IMR-90 (cell line): Measurements from ENCODE around the gene FAM216B. TPM values are rescaled to one million over a fixed set of nuclear protein-coding genes. Genes with fewer than 3 reads are reported as not detected.

Experiments used
- ATAC-seq: fragments of 200-7000 bp; cut with Tn5 transposase; 2 replicates; pipeline ENCODE4 v1.9.1; 2020; ENCODE audit warnings: low read depth, mild to moderate bottlenecking, moderate library complexity
- BruUV-seq: library from RNA; stranded (reverse); fragments of 400-500 nt; replicated peaks from 2 replicates; lab custom pipeline; 2021; lab: Mats Ljungman, UMichigan
- CTCF ChIA-PET: fragments of 300-600 bp; formaldehyde crosslinking; extraction: SDS; loops from one replicate; lab custom pipeline; 2021; ENCODE audit warnings: antibody characterized with exemption; lab: Yijun Ruan, JAX
- POLR2A ChIA-PET: fragments of 300-600 bp; sonication (Branson Sonifier 250); formaldehyde crosslinking; loops from one replicate; lab custom pipeline; 2022; ENCODE audit warnings: antibody characterized with exemption; ENCODE audit not compliant: unreplicated experiment; lab: Charles Lee
- DNase-seq: peaks from one replicate; pipeline ENCODE4 v3.0.0; 2013
- H2AFZ ChIP-seq: replicated peaks from 2 replicates; pipeline ENCODE3; 2013; ENCODE audit warnings: low read length, mild to moderate bottlenecking; ENCODE audit not compliant: poor library complexity
- H2AK5ac ChIP-seq: 2 replicates; pipeline ENCODE4 v1.6.1; 2013; ENCODE audit warnings: low read depth, low read length, inconsistent platforms
- H2AK9ac ChIP-seq: replicated peaks from 2 replicates; pipeline ENCODE3; 2013; ENCODE audit warnings: mild to moderate bottlenecking, low read depth, low read length, moderate library complexity; ENCODE audit not compliant: poor library complexity
- H2BK120ac ChIP-seq: 2 replicates; pipeline ENCODE4 v1.6.1; 2013; ENCODE audit warnings: low read depth, low read length, inconsistent platforms
- H2BK15ac ChIP-seq: 3 replicates; pipeline ENCODE4 v1.6.1; 2013; ENCODE audit warnings: low read depth, low read length, inconsistent platforms
- H2BK20ac ChIP-seq: 2 replicates; pipeline ENCODE4 v1.6.1; 2013; ENCODE audit warnings: low read depth, mild to moderate bottlenecking, inconsistent platforms, low read length, moderate library complexity
- H2BK5ac ChIP-seq: 2 replicates; pipeline ENCODE4 v1.6.1; 2013; ENCODE audit warnings: mild to moderate bottlenecking, low read depth, low read length, inconsistent platforms; ENCODE audit not compliant: poor library complexity, severe bottlenecking
- H3K14ac ChIP-seq: replicated peaks from 2 replicates; pipeline ENCODE4 v1.6.1; 2013; ENCODE audit warnings: low read depth, low read length, inconsistent platforms
- H3K18ac ChIP-seq: 2 replicates; pipeline ENCODE4 v1.6.1; 2013; ENCODE audit warnings: low read depth, low read length, control low read depth
- H3K23ac ChIP-seq: 2 replicates; pipeline ENCODE4 v1.6.1; 2013; ENCODE audit warnings: low read depth, low read length, inconsistent platforms
- H3K27ac ChIP-seq: 2 replicates; pipeline ENCODE4 v1.5.1; 2013; ENCODE audit warnings: mild to moderate bottlenecking, control low read depth, low read length; ENCODE audit not compliant: insufficient read depth
- H3K27me3 ChIP-seq: 2 replicates; pipeline ENCODE4 v1.6.1; 2013; ENCODE audit warnings: low read length; ENCODE audit not compliant: control insufficient read depth, insufficient read depth
- H3K36me3 ChIP-seq: 2 replicates; pipeline ENCODE4 v1.6.1; 2013; ENCODE audit warnings: low read length, mixed read lengths; ENCODE audit not compliant: control insufficient read depth, insufficient read depth
- H3K4ac ChIP-seq: 2 replicates; pipeline ENCODE4 v1.6.1; 2013; ENCODE audit warnings: low read depth, low read length, inconsistent platforms
- H3K4me1 ChIP-seq: 2 replicates; pipeline ENCODE4 v1.6.1; 2013; ENCODE audit warnings: low read length, mixed read lengths; ENCODE audit not compliant: control insufficient read depth, insufficient read depth
- H3K4me2 ChIP-seq: 2 replicates; pipeline ENCODE4 v1.6.1; 2013; ENCODE audit warnings: low read depth, mild to moderate bottlenecking, control low read depth, low read length, moderate library complexity
- H3K4me3 ChIP-seq: 2 replicates; pipeline ENCODE4 v1.5.1; 2013; ENCODE audit warnings: low read depth, mild to moderate bottlenecking, control low read depth, low read length, moderate library complexity; ENCODE audit not compliant: insufficient read depth
- H3K56ac ChIP-seq: 2 replicates; pipeline ENCODE4 v1.6.1; 2013; ENCODE audit warnings: low read length, inconsistent platforms; ENCODE audit not compliant: insufficient read depth; ENCODE audit errors: extremely low read depth
- H3K79me1 ChIP-seq, 2 experiments: 2 replicates each; pipeline ENCODE4 v1.6.1; 2013; ENCODE audit warnings: low read length in 2 of 2, inconsistent platforms in 1 of 2, low read depth in 1 of 2
- H3K9ac ChIP-seq: 2 replicates; pipeline ENCODE4 v1.6.1; 2013; ENCODE audit warnings: low read depth, low read length, control low read depth
- H3K9me1 ChIP-seq: 2 replicates; pipeline ENCODE4 v1.6.1; 2013; ENCODE audit warnings: low read length, inconsistent platforms; ENCODE audit not compliant: insufficient read depth
- H3K9me3 ChIP-seq: 2 replicates; pipeline ENCODE4 v1.6.1; 2013; ENCODE audit warnings: low read length; ENCODE audit not compliant: control insufficient read depth, insufficient read depth
- H4K20me1 ChIP-seq: 2 replicates; pipeline ENCODE4 v1.6.1; 2013; ENCODE audit warnings: low read length, inconsistent platforms; ENCODE audit not compliant: insufficient read depth
- H4K5ac ChIP-seq: 2 replicates; pipeline ENCODE4 v1.6.1; 2013; ENCODE audit warnings: mild to moderate bottlenecking, low read depth, low read length, control low read depth
- H4K8ac ChIP-seq, 2 experiments: 2 replicates each; pipeline ENCODE4 v1.6.1; 2013; ENCODE audit warnings: low read depth in 2 of 2, low read length in 2 of 2, control low read depth in 1 of 2, inconsistent platforms in 1 of 2
- H4K91ac ChIP-seq: 2 replicates; pipeline ENCODE4 v1.6.1; 2013; ENCODE audit warnings: low read depth, low read length, inconsistent platforms; ENCODE audit not compliant: insufficient read depth
- CHD1 ChIP-seq: IDR thresholded peaks from 2 replicates; pipeline ENCODE4 v1.6.1; 2012; ENCODE audit warnings: low read depth, low read length, improper control_type of control experiment
- FOS ChIP-seq: fragments of 150-350 bp; IDR thresholded peaks from 2 replicates; pipeline ENCODE4 v1.6.1; 2016; ENCODE audit warnings: low read depth, low read length
- MAFK ChIP-seq: IDR thresholded peaks from 2 replicates; pipeline ENCODE4 v1.6.1; 2012; ENCODE audit warnings: low read depth, low read length, improper control_type of control experiment
- MAZ ChIP-seq: IDR thresholded peaks from 2 replicates; pipeline ENCODE4 v1.6.1; 2012; ENCODE audit warnings: low read depth, mild to moderate bottlenecking, low read length, improper control_type of control experiment, moderate library complexity, borderline replicate concordance
- MXI1 ChIP-seq: IDR thresholded peaks from 2 replicates; pipeline ENCODE4 v1.6.1; 2012; ENCODE audit warnings: low read depth, mild to moderate bottlenecking, low read length, moderate library complexity, borderline replicate concordance
- POLR2A ChIP-seq: IDR thresholded peaks from 2 replicates; pipeline ENCODE4 v1.6.1; 2012; ENCODE audit warnings: mild to moderate bottlenecking, low read depth, low read length
- RAD21 ChIP-seq: IDR thresholded peaks from 2 replicates; pipeline ENCODE4 v1.6.1; 2012; ENCODE audit warnings: low read length, improper control_type of control experiment
- RCOR1 ChIP-seq: IDR thresholded peaks from 2 replicates; pipeline ENCODE4 v1.6.1; 2012; ENCODE audit warnings: mild to moderate bottlenecking, low read length, improper control_type of control experiment; ENCODE audit not compliant: insufficient replicate concordance
- RFX5 ChIP-seq: IDR thresholded peaks from 2 replicates; pipeline ENCODE4 v1.8.0; 2012; ENCODE audit warnings: low read depth, mild to moderate bottlenecking, low read length, moderate library complexity
- SMC3 ChIP-seq: fragments of 150-350 bp; IDR thresholded peaks from 2 replicates; pipeline ENCODE4 v1.6.1; 2016; ENCODE audit warnings: low read depth, mild to moderate bottlenecking, antibody characterized with exemption, low read length, moderate library complexity
- USF2 ChIP-seq: fragments of 150-350 bp; IDR thresholded peaks from 2 replicates; pipeline ENCODE4 v1.6.1; 2017; ENCODE audit warnings: mild to moderate bottlenecking, antibody characterized with exemption, low read length, low read depth
- WGBS, 2 experiments: methylation state at CpG; one replicate each; pipeline versions ENCODE4 v1.1.5 to v1.1.7; 2013; ENCODE audit warnings: missing lambda C conversion rate in 2 of 2; ENCODE audit not compliant: insufficient read length in 1 of 2; ENCODE audit errors: extremely low coverage in 2 of 2; 5-methylcytosine and 5-hydroxymethylcytosine counted together
- dilution Hi-C: fragments of 300-500 bp; cut with HindIII; formaldehyde crosslinking; loops from one replicate; pipeline ENCODE4 v1.14.3; 2018; ENCODE audit warnings: low sequenced_read_pairs; ENCODE audit not compliant: unreplicated experiment
- in situ Hi-C: fragments of 300-500 bp; cut with MboI; formaldehyde crosslinking; loops from 3 replicates; pipeline ENCODE4 v1.14.3; 2019; ENCODE audit warnings: low sequenced_read_pairs, inconsistent platforms, mixed read lengths
- intact Hi-C: fragments of 100-400 bp; cut with micrococcal nuclease; formaldehyde crosslinking; loops from 2 replicates; pipeline ENCODE4 v1.10.0; 2022
- polyA plus RNA-seq, 3 experiments: library from polyadenylated mRNA; depleted of rRNA; stranded (reverse); fragments of >200 nt; gene quantifications; 2 replicates each; pipeline ENCODE4 v1.2.3, GENCODE V29; 2012; ENCODE audit warnings: low replicate concordance in 1 of 3
- total RNA-seq: library from RNA; depleted of rRNA; stranded (reverse); fragments of >200 nt; gene quantifications from 2 replicates; pipeline ENCODE4 v1.2.3, GENCODE V29; 2012
- TF ChIP-seq, protein P1 (sequence below): conservative IDR thresholded peaks from 2 replicates; pipeline ENCODE4 v1.5.1; 2012; ENCODE audit warnings: mild to moderate bottlenecking, low read depth, low read length, improper control_type of control experiment
- TF ChIP-seq, protein P2 (sequence below): fragments of 150-350 bp; IDR thresholded peaks from 2 replicates; pipeline ENCODE4 v1.6.1; 2016; ENCODE audit warnings: low read depth, mild to moderate bottlenecking, low read length, moderate library complexity, borderline replicate concordance

Gene FAM216B
- total and polyA plus RNA-seq, 2 of the 4 experiments (the other 2 are of a cell fraction), result not detected

GRCh38 chr13:42815681-42816080, 34.3 kb downstream of the FAM216B start:
- CTCF ChIA-PET, result no interaction called here
- Histone ChIP-seq H3K27me3 (no peaks in the 10 kb centered on the region), H3K14ac (0 out of 2 replicates have a peak overlapping the region, but pooled peaks have one; percentile 50), H3K9ac (no peak overlapping the region), H4K91ac (0 out of 2 replicates have a peak overlapping the region, but pooled peaks have one; percentile 2), H4K20me1 (no peaks in the 10 kb centered on the region), H2BK15ac (peak overlapping the region; percentile 21; the same call in 2 of the 3 replicates), H3K4me3 (no peak overlapping the region), H3K9me3 (no peaks in the 10 kb centered on the region), H4K5ac (peak overlapping the region; percentile 86), H3K56ac (no peak overlapping the region), H2AFZ (no peak overlapping the region), H3K4me2 (peak overlapping the region; percentile 47; the same call in 1 of the 2 replicates), H3K23ac (no peak overlapping the region), H2BK120ac (peak overlapping the region; percentile 1), H2AK9ac (no peak overlapping the region), H2AK5ac (peak overlapping the region; percentile 2; the same call in 1 of the 2 replicates), H3K36me3 (no peaks in the 10 kb centered on the region), H3K27ac (no peak overlapping the region), H3K4ac (peak overlapping the region; percentile 22; the same call in 1 of the 2 replicates), H3K9me1 (peaks cover 6% of the 10 kb centered on the region; the same call in 1 of the 2 replicates), H3K4me1 (peaks cover 18% of the 10 kb centered on the region), H2BK5ac (no peak overlapping the region), H3K18ac (peak overlapping the region; percentile 69), H4K8ac (0 out of 4 replicates have a peak overlapping the region, but pooled peaks of 1 of the 2 experiments have one; percentile 11), H3K79me1 (no peaks in the 10 kb centered on the region), H2BK20ac (peak overlapping the region; percentile 27)
- POLR2A ChIA-PET, result no interaction called here
- no peak for ATAC-seq
- peak; percentile 31 for DNase-seq
- intact Hi-C loops (no loop called here), dilution Hi-C loops (no loop called here), in situ Hi-C loops (no loop called here)
- TF ChIP-seq RFX5, result no peak
- no peak for TF ChIP-seq USF2
- no peak for TF ChIP-seq POLR2A
- TF ChIP-seq RAD21, result no peak
- TF ChIP-seq SMC3, result no peak
- no peak for TF ChIP-seq MAFK
- TF ChIP-seq RCOR1, result no peak
- TF ChIP-seq, protein P1, sequence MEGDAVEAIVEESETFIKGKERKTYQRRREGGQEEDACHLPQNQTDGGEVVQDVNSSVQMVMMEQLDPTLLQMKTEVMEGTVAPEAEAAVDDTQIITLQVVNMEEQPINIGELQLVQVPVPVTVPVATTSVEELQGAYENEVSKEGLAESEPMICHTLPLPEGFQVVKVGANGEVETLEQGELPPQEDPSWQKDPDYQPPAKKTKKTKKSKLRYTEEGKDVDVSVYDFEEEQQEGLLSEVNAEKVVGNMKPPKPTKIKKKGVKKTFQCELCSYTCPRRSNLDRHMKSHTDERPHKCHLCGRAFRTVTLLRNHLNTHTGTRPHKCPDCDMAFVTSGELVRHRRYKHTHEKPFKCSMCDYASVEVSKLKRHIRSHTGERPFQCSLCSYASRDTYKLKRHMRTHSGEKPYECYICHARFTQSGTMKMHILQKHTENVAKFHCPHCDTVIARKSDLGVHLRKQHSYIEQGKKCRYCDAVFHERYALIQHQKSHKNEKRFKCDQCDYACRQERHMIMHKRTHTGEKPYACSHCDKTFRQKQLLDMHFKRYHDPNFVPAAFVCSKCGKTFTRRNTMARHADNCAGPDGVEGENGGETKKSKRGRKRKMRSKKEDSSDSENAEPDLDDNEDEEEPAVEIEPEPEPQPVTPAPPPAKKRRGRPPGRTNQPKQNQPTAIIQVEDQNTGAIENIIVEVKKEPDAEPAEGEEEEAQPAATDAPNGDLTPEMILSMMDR, result no peak
- no peak for TF ChIP-seq CHD1
- no peak for TF ChIP-seq FOS
- no peak for TF ChIP-seq MXI1
- TF ChIP-seq, protein P2, sequence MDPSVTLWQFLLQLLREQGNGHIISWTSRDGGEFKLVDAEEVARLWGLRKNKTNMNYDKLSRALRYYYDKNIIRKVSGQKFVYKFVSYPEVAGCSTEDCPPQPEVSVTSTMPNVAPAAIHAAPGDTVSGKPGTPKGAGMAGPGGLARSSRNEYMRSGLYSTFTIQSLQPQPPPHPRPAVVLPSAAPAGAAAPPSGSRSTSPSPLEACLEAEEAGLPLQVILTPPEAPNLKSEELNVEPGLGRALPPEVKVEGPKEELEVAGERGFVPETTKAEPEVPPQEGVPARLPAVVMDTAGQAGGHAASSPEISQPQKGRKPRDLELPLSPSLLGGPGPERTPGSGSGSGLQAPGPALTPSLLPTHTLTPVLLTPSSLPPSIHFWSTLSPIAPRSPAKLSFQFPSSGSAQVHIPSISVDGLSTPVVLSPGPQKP, result no peak
- TF ChIP-seq MAZ, result no peak
- no CpG with 5 or more reads among the region's 3 CpGs for WGBS, 2 experiments
- BruUV-seq, result no TSS peak
